ENCODE measurements around the gene SOCS3.
A peak's percentile ranks its signal among the peaks of the same experiment; 100 is the strongest.

SOCS3 gene

GRCh38 chr17:78391051-78391431 lies 31.2 kb upstream of the SOCS3 start:
- DNase-seq (ENCODE audit: low read depth in 4 of 4, low spot score in 1 of 4): no peak

DNA sequence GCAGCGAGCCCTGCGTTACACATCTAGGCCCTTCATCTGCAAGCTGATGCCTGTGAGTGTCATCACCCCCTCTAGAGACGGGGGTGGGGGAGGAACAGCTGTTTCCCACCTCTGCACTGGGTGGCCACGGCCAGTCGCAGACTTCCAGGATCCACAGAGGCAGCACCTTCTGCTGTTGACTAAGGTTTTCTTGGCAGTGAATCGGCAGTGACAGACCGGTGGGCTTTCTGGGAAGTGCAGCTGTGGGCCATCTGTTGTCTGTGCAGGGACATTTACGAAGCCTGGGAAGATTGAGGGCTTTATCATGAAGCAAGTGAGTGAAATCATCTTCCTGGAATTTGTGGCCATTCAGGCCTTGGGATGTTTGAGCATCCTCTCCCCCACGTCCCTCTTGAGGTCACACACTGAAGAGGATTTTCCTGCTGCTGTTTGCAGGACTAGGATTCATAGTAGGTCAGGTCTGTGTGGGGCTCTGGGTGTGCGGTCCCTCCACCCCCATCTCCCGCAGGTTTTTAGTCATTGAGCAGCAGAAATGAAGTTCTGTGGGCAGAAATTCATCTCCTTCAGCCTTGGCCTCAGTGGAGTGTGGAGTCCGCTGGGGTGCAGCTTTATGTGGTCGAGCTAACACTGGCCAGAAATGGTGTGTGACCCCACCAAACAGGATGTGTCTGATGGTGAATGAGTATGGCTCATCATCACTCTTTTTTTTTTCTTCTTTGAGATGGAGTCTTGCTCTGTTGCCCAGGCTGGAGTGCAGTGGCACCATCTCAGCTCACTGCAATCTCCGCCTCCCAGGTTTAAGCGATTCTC lies 30.6 kb upstream of the SOCS3 start:
- DNase-seq (ENCODE audit: low read depth in 4 of 4, low spot score in 1 of 4): no peak

GRCh38 chr17:78387977-78388941 lies 28.4 kb upstream of the SOCS3 start:
- DNase-seq (ENCODE audit: low read depth in 4 of 4, low spot score in 1 of 4): no peak

DNA sequence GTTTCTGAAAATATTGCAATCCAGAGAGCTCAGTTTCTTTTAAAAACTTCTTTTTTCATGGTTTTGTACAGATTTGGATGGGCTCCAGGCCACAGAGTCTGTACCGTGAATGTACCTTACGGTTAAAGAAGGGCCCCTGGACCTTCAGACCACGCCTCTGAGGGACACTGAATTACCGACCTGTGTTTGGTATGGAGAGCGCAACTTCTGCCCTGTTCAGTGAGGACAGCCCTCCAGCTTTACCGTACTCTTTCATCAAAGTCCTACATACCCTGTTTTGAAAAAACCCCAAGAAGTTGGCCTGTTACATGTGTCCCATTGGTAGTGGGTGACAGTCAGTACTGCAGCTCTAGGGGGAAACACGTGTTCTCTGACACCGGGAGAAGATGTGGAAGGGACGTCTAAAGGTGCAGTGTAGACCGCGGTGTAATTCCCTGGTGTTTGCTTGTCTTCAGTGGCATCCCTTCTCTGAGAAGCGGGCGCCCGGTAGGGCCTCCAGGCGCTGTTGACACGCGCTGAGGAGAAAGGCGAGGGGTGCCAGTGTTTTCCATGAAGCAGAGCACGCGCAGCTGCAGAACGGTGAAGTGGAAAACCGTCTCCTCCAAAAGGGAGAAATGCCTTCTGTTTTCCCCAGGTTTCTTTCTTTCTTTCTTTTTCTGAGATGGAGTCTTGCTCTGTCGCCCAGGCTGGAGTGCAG lies 24.8 kb upstream of the SOCS3 start:
- no peak for DNase-seq (ENCODE audit: low read depth in 4 of 4, low spot score in 1 of 4)

- DNase-seq (ENCODE audit: low read depth in 4 of 4, low spot score in 1 of 4): peak in 3 of 4 experiments; percentile 36 to 67 (median 46)
Measured at GRCh38 chr17:78383725-78384471, 24.0 kb upstream of the SOCS3 start.

DNA sequence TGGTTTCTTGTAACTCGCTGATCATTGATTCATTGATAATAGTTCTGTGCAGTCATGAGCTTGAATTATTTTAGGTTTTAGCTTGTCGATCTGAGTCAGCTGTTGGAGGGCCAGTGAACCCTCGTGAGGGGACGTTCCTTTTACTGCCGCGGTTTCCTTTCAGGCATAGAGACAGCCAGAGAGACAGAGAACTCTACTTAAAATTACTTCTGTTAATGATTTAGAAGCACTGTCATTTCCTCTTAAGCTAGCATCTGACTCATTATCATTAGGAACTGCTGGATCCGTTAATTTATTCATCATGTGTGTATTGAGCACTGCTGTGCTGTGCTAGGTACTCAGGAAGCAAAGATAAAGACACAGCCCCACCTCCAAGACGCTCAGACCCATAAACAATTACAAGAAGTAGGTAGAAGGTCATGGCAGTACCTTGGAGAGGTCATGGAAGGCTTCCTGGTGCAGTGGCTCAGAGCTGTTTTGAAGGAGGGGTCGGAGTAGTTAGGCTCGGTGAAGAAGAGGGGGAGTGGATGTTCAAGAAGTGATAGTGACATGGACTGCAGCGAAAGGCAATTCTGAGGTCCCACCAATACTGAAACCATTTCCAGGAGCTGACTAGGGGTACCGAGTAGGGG lies 21.8 kb upstream of the SOCS3 start:
- DNase-seq (ENCODE audit: low read depth in 4 of 4, low spot score in 1 of 4): no peak

DNA sequence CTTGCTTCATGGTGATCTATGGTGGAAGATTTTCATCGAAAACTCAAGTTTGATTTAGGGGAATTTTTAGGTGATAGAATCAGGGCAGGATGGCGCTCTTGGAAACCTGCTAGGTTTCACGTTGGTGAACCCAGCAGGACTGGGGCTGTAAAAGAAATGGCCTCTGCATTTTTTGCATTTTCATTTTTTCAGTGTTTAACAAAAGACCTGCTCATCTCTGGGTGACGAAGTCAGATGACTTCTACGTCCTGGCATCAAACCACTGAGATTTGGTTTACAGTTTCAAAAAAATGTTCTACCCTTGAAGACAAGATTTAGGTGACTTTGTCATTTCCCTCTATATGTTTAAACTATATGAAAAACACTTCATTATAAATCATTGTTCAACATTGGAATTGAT lies 20.5 kb upstream of the SOCS3 start:
- DNase-seq (ENCODE audit: low read depth in 4 of 4, low spot score in 1 of 4): no peak

- no peak for DNase-seq (ENCODE audit: low read depth in 4 of 4, low spot score in 1 of 4)
Measured at GRCh38 chr17:78379131-78379491, 19.2 kb upstream of the SOCS3 start.

DNA sequence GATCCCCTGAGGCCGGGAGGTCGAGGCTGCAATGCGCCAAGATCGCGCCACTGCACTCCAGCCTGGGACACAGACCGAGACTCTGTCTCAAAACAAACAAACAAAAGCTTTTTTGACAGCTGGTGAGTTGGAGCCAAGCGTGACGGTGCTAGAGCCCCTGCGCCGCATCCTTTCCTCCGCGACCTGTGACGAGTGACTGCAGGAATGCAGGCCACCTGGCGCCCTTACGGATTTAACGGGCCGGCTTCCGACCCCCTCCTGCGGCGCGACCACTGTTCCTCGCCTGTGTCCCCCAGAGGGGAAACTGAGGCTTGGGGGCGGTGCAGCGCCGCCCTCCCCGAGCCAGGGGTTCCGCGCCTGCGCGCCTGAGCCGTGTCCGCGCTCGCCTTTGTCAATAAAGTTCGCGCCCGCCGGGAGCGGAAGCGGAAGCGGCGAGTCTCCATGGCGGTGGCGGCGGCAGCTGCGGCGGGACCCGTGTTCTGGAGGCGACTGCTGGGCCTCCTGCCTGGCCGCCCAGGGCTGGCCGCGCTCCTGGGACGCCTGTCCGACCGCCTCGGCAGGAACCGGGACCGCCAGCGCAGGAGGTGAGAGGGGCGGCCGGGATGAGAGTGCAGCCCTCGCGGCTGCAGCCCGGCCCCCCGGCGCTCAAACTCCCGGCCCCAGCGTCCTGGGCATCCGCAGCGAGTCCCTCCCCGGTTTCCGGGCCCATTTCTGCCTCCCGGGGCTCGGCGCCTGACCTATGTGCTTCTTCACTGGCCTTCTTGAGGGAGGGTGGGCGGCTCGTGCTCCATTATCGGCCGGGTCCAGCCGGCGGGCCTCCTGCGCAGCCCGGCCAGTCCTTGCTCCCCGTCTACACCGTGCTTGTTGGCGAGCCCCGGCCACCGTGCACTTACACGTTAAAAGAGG lies 18.6 kb upstream of the SOCS3 start, which contains the start of gene PGS1:
Gene PGS1, plus strand, starts transcription at position 425 of the 906 bp plus-strand sequence. Its CDS starts 17 bp downstream, at position 442.
- DNase-seq (ENCODE audit: low read depth in 4 of 4, low spot score in 1 of 4): peak; percentile 67 to 76 (median 70)

DNA sequence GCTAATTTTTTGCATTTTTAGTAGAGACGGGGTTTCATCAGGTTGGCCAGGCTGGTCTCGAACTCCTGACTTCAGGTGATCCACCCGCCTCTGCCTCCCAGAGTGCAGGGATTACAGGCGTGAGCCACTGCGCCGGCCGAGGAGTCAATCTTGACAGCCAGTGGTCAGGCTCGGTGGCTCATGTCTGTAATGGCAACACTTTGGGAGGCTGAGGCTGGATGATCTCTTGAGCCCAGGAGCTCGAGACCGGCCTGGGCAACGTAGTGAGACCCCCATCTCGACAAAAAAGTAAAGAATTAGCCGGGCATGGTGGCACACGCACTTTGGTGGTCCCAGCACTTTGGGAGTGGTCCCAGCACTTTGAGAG lies 18.0 kb upstream of the SOCS3 start:
- DNase-seq (ENCODE audit: low read depth in 4 of 4, low spot score in 1 of 4): no peak

DNA sequence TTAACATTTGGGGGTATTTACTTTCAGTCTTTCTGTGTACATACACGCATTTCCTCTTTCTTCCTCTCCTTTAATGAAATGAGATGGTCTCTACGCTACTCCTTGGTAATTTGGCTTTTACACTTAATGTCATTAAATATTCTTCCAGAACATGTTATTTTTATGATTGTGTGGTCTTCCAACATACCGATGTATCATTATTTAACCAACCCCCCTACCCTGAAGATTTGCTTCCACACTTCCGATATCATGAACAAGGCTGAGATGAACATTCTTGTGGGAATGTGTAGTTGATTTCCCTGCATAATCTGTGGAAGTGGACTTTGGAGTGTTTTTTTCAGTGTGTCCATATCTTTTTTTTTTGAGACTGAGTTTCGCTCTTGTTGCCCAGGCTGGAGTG lies 16.3 kb upstream of the SOCS3 start:
- DNase-seq (ENCODE audit: low read depth in 4 of 4, low spot score in 1 of 4): no peak

DNA sequence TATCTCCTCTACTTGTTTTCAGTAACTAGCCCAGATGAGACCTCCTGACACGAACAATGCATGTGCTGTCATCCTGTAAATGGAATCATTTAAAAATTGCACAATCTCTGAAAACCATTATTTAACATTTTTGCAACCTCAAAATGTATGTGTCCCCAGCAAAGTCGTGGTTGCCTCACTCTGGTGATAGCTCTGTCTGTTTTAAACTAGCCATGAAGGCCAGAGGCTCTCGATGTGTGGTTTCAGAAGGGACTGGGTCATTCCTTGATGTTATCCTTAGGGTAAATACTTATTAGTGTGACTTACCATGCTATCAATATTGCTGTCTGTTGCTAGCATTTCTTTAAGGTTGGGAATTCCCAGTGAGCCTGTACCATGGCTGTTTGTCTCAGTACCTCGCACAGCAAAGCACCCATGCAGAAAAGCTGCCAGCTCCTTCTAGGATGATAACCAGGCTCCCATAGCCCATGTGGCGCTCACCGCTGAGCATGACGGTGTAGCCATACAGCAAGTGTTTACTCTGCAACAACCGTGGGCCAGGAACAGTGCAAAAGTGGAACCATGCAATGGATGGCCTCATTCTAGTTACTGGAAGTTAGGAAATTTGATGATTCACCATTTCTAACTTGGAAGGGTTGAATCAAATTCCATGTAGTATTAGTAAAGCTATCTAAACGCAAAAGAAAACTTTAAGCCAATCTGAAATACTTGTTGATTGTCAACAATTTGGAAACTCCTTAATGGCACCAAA lies 15.7 kb upstream of the SOCS3 start:
- DNase-seq (ENCODE audit: low read depth in 4 of 4, low spot score in 1 of 4): no peak

GRCh38 chr17:78374631-78375274 lies 14.9 kb upstream of the SOCS3 start:
- DNase-seq (ENCODE audit: low read depth in 4 of 4, low spot score in 1 of 4): no peak

DNA sequence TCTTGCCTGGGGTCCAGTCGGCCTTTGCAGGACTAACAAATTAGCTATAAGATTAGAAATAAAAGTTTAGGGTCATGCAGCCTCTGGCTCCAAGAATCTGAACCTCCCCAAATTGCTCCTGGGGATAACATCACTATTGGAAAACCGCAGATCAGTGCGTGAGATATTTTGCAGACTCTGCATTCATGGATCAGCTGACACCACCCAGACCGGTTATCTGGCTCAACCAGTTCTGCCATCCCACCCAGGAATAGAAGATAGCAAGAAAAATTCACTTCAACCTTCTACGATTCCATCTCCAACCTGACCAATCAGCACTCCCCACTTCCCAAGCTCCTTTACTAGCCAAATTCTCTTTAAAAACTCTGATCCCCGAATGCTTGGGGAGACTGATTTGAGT lies 14.3 kb upstream of the SOCS3 start:
- no peak for DNase-seq (ENCODE audit: low read depth in 4 of 4, low spot score in 1 of 4)

DNA sequence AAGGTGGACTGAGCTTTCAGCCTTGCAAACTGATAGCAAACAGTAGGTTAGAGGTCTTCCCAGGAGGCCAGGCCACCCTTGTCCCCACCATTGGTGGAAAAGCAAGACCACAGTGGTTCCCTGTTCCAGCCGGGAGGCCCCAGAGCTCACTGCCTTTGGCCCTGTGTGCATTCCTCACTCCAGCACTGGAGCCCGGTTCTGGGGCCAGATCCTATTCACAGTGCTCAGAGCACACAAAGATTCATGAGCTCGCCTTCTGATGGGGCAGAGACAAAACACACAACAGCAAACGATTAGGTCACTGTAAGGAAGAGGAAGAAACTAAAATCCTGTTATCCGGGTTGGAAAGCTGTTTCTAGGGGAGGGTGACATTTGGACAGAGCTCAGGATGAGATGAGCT lies 13.0 kb upstream of the SOCS3 start:
- DNase-seq (ENCODE audit: low read depth in 4 of 4, low spot score in 1 of 4): no peak

DNA sequence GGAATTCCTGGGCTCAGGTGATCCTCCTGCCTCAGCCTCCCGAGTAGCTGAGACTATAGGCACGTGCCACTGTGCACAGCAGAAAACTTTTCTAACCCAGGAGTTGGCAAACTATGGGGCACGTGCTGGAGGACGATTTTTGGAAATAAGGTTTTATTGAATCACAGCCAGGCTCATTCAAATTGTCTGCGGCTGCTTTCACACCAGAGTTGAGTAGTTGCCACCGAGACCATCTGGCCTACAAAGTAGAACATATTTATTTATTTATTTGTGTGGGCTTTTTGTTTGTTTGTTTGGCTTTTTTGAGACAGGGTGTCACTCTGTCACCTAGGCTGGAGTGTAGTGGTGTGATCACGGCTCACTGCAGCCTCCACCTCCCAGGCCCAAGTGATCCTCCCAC lies 11.2 kb upstream of the SOCS3 start:
- DNase-seq (ENCODE audit: low read depth in 4 of 4, low spot score in 1 of 4): no peak

GRCh38 chr17:78369791-78370381 lies 10.0 kb upstream of the SOCS3 start:
- DNase-seq (ENCODE audit: low read depth in 4 of 4, low spot score in 1 of 4): no peak
